ENCODE data around the gene WEE2. TPM values are rescaled to one million over a fixed set of nuclear protein-coding genes. Genes with fewer than 3 reads are reported as not detected.

The WEE2 gene
- total and polyA plus RNA-seq, 9 of the 15 experiments (the other 6 are each of a cell fraction or from before 2014, with no cell fraction given): not detected

GRCh38 chr7:141664450-141664849 lies 43.7 kb upstream of the WEE2 start:
- peaks cover 1% of the 10 kb centered on the region; the same call in 1 of the 3 replicates for H3K36me3 ChIP-seq (ENCODE audit: control insufficient read depth, insufficient read depth, low read length)
- ChIA-PET CTCF (ENCODE audit: low intra/inter-chr PET ratio) (no interaction called here), POLR2A (interaction anchor here (0.7 kb wide), 1 partner anchor 9 kb away, joined by 3 read pairs; no protein-coding TSS in a partner anchor)
- H2AFZ ChIP-seq (ENCODE audit: low read depth, low read length): no peak overlapping the region
- intact Hi-C loops (cut with micrococcal nuclease) (no loop called here), in situ Hi-C loops (cut with MboI) (no loop called here)
- no peak overlapping the region for H3K9ac ChIP-seq (ENCODE audit: insufficient read depth in 1 of 2, low read depth in 2 of 2, low read length in 2 of 2)
- no peak overlapping the region for H3K4me3 ChIP-seq
- WGBS (ENCODE audit: insufficient coverage, low coverage, missing lambda C conversion rate): 58% methylated on average over 6 of the region's 6 CpGs
- H3K27me3 ChIP-seq (ENCODE audit: control insufficient read depth in 2 of 2, insufficient read depth in 2 of 2, low read length in 2 of 2): peaks cover 7 to 13% of the 10 kb centered on the region in 2 experiments; a peak in 4 of 5 replicates
- H3K4me2 ChIP-seq (ENCODE audit: insufficient read depth, low read length): no peak overlapping the region
- no TSS peak for BruUV-seq (replicated peaks)
- H3K9me1 ChIP-seq (ENCODE audit: control insufficient read depth, insufficient read depth, low read length): no peaks in the 10 kb centered on the region
- ATAC-seq (no peak), DNase-seq (ENCODE audit: extremely low read depth in 1 of 4, low spot score in 3 of 4) (no peak), FAIRE-seq (no peak)
- H3K9me3 ChIP-seq (replicated peaks; ENCODE audit: control insufficient read depth, insufficient read depth, low read depth, low read length): no peaks in the 10 kb centered on the region
- H3K27ac ChIP-seq (ENCODE audit: extremely low read depth, low read depth, low read length): no peak overlapping the region
- no peaks in the 10 kb centered on the region for H3K79me2 ChIP-seq (ENCODE audit: control insufficient read depth, insufficient read depth, low read length)
- H4K20me1 ChIP-seq (replicated peaks; ENCODE audit: control insufficient read depth, insufficient read depth, low read length): no peaks in the 10 kb centered on the region
- H3K4me1 ChIP-seq (replicated peaks in 1 of 2; ENCODE audit: control insufficient read depth in 2 of 2, insufficient read depth in 2 of 2, low read length in 2 of 2): peaks cover 4 to 15% of the 10 kb centered on the region in 2 experiments; a peak in 4 of 5 replicates
- no peak for TF ChIP-seq LEF1 (IDR thresholded peaks at IDR 0.05)
- TF ChIP-seq ZNF407 (IDR thresholded peaks at IDR 0.05; ENCODE audit: low read depth): no peak
- TF ChIP-seq POLR2AphosphoS5 (IDR thresholded peaks at IDR 0.05; ENCODE audit: control insufficient read depth, insufficient read depth, low read depth, low read length): no peak
- no peak for TF ChIP-seq SMAD2 (IDR thresholded peaks at IDR 0.05; ENCODE audit: low read depth, low read length)
- TF ChIP-seq MEF2D (tag; conservative IDR thresholded peaks at IDR 0.05; ENCODE audit: low read depth): no peak
- no peak for TF ChIP-seq U2AF1 (optimal IDR thresholded peaks at IDR 0.05; ENCODE audit: low read depth, low read length)
- no peak for TF ChIP-seq GABPA (tag; conservative IDR thresholded peaks at IDR 0.05; ENCODE audit: low read depth)
- TF ChIP-seq TBP (optimal IDR thresholded peaks at IDR 0.05; ENCODE audit: low read depth, low read length): no peak
- TF ChIP-seq PHF20 (IDR thresholded peaks at IDR 0.05; ENCODE audit: partially characterized antibody): no peak
- TF ChIP-seq ZNF766 (CRISPR knock-in tag; conservative IDR thresholded peaks at IDR 0.05): no peak
- TF ChIP-seq PHF21A (IDR thresholded peaks at IDR 0.05; ENCODE audit: borderline replicate concordance, low read depth): no peak
- TF ChIP-seq POLR2H (tag; IDR thresholded peaks at IDR 0.05; ENCODE audit: low read depth): no peak
- TF ChIP-seq ASH1L (IDR thresholded peaks at IDR 0.05; ENCODE audit: borderline replicate concordance, low read depth, partially characterized antibody): no peak
- no peak for TF ChIP-seq ELK3 (CRISPR knock-in tag; IDR thresholded peaks at IDR 0.05)
- TF ChIP-seq ZC3H4 (CRISPR knock-in tag; IDR thresholded peaks at IDR 0.05; ENCODE audit: borderline replicate concordance): no peak

Measured in K562 (cell line).